Colon (tissue), 2 donors: ENCODE results near the gene AK5.

ENCODE experiments used
- FAIRE-seq: peaks from 2 replicates; lab custom pipeline; 2012; peaks lifted over from hg19 to GRCh38; lab: Jason Lieb, UNC
- donor health status: control.
- donor health status: control.

The AK5 gene

DNA sequence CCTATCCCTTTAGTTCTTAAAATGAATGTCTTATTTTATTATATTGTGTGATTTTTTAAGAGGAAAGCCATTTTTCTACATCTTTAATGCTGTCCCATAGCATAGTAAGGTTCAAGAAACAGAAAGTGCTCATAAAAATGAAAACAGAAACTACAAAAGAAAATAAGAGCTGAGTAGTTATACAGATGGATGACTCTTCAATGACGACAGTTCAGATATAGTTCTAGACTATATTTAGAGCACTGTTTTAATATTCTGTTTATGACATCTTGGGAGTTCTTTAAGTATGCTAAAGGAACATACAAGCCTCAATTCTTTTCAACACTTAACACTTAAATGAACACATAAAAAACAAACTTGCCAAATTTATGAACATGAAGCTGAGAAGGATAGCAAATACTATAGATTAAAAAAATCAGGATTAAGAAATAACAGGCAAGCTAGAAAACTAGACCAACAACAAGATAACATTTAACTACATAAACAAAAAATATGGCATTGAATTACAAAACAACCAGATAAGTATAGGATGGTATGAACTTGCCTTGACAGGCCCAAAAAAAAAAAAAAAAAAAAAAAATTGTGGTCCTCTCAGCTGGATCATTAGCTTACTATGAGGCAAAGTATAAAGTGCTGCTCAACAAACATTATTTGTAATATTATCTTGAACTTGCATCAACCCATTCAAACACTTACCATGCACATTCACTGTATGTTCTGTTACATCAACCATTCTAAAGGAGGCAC, 312.7 kb downstream of the AK5 start:
- FAIRE-seq: no peak

DNA sequence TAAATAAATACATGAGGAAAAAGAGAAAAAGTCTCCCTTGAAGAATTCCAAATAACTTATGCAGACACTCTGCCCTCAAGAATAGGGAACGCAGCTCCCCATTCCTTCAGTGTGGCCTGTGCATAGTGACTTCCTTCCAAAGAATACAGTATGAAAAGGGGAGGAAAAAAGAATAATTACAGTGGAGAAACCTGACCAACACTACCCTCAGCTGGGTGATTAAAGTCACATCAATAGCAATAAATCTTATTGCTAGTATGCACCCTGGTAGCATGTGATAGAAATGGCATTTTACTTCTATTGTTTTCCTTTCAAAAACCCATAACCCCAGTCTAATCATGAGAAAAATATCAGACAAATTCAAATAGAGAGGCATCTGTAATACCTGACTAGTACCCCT, 315.5 kb downstream of the AK5 start:
- no peak for FAIRE-seq

GRCh38 chr1:77605246-77606026, 323.6 kb downstream of the AK5 start:
- no peak for FAIRE-seq

GRCh38 chr1:77608893-77609292, 327.1 kb downstream of the AK5 start:
- FAIRE-seq: no peak
